Kasumi-1 (cell line): ENCODE measurements around the gene PTH2.
"Not testable (repeated sequence)": the region's sequence is repeated elsewhere in the genome, so short reads cannot be mapped to it uniquely, and the experiment has no call there.

ENCODE experiments used
- DNase-seq, 2 experiments: peaks; one replicate each; lab custom pipeline; 2025; lab: John Stamatoyannopoulos, UW

Gene PTH2, protein sequence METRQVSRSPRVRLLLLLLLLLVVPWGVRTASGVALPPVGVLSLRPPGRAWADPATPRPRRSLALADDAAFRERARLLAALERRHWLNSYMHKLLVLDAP

DNA sequence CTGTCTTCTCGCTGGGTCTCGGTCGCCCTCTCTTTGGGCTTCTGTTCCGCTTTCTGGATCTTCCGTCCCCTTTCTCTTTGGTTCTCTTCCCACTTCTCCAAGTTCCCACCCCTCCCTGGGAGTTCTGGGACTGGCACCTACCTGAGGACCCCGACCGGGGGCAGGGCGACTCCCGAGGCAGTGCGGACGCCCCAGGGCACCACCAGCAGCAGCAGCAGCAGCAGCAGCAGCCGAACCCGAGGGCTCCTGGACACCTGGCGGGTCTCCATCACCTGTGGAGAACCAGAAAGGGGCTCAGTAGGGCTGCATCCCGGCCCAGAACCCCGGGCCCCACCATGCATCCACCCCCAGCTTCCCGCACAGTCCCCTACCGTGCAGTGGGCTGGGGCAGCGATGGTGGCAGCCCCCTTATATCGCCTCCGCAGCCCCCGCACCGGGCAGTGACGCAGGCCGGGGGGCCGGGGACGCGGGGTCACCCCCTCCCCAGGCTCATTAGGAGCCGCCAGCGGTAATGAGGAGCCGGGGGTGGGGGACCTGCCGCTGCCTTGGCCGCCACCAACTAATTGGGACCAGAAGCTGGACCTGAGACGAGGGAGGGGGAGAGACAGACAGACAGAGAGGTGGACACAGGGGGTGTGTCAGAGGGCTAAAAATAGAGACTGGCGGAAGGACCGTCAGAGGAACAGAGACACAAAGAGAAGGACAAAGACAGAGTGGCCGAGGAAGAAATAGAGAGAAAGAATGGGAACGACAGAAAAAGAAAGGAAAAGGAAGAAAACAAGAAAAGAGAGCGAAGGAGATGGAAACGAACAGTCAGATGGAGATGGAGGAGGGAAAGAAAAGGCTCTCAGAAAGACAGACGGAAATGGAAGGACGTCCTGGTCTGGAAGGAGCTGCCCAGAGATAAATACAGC, at the start of gene PTH2:
Gene PTH2 (minus strand): TSS at position 371 of the 914 bp plus-strand sequence. CDS start 102 bp downstream, at position 269.
- DNase-seq: no peak

DNA sequence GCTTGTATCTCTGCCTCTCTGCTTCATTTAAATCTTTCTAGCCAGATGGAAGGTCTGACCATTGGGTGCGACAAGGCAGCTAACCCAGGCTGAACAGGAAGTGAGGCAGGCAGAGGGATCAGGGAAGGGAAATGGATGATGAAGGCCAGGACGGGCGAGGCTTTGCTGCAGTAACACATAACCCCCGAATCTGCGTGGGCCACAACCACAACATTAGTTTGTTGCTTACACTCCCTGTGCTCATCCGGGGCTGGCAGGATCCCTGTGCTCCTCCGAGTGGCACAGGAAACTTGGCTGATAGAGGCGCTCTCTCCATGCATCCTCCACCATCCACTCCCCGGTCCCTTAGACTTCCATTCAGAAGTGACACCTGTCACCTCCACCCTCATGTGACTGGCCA, 49.7 kb upstream of the PTH2 start:
- no peak for DNase-seq

DNA sequence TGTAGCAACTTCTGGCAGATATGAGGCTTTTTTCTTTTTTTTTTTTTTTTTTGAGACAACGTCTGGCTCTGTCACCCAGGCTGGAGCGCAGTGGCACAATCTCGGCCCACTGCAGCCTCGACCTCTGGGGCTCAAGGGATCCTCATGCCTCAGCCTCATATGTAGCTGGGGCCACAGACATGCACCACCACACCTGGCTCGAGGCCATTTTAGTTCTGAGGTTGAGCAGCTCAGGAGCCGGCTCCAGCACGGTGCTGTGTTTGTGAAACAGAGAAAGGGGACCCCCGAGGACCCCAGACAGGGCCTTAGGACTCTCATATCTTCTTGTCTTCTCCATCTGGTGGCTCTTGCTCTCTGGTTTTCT, 47.4 kb upstream of the PTH2 start:
- no peak for DNase-seq

DNA sequence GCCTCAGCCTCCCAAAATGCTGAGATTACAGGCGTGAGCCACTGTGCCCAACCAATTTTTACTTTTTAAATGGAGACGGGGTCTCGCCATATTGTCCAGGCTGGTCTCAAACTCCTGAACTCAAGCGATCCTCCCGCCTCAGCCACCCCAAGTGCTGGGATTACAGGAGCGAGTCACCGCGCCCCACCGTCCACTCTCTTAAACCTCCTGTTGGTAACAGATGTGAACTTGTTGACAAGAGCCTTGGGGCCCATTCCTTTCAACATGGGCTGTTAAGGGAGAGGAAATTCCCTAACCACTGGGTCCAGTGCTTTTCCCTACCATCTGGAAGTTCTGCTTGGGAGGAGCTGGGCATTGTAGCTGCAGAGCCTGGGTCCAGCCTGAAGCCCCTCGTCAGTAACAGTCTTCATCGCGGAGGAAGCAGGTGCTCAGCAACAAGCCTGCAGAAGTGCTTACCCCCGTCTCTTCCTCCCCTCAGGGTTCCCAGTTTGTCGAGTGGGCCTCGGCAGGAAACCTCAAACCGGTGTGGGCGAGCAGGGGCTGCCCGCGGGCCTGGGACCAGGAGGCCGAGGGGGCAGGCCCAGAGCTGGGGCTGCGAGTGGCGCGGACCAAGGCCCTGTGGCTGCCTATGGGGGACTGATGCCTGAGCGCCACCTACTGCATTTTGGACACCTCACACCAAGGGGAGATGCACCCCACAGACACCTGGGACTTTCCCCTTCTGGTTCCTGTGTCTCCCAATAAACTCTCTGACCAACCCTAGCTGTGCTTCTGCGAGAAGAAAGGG, 46.8 kb upstream of the PTH2 start:
- DNase-seq: peak; percentile 74 to 76

DNA sequence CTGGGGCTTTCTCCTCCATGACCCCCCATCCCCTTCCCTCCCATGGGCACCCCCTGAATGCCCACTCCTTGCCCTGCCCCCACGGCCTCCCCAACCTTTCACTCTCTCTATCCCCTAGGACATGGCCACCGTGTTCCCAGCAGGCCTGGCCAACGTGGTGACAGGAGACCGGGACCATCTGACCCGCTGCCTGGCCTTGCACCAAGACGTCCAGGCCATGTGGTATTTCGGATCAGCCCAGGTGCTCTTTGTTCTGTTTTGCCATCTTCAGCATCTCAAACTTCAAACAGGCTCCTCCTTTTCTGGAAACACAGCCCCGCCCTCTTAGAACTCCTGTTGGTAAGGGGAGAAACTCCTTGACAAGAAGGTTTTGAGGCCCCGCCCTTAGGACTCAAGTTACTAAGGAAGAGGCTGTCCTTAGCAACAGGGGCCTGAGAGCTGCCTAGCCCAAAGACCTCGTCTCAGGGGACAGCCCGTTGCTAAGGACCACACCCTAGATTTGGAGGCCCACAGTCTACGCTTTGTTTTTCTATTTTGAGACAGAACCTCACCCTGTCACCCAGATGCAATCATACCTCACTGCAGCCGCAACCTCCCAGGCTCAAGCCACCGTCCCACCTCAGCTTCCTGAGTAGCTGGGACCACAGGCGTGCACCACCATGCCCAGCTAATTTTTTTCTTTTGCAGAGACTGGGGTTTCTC, 45.7 kb upstream of the PTH2 start:
- peak; percentile 58 to 71 for DNase-seq

DNA sequence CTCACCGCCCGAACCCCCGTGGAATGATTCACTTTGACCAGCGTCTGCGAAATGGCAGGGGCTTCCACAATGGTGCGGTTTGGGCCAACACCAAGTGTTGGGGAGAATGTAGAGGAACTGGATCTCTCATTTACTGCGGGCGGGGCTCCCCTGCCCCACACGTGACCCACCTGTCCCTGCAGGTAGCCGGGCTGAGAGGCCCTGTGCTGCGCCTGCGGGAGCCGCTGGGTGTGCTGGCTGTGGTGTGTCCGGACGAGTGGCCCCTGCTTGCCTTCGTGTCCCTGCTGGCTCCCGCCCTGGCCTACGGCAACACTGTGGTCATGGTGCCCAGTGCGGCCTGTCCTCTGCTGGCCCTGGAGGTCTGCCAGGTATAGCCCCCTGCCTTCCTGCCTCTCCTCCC, 45.0 kb upstream of the PTH2 start:
- no peak for DNase-seq

DNA sequence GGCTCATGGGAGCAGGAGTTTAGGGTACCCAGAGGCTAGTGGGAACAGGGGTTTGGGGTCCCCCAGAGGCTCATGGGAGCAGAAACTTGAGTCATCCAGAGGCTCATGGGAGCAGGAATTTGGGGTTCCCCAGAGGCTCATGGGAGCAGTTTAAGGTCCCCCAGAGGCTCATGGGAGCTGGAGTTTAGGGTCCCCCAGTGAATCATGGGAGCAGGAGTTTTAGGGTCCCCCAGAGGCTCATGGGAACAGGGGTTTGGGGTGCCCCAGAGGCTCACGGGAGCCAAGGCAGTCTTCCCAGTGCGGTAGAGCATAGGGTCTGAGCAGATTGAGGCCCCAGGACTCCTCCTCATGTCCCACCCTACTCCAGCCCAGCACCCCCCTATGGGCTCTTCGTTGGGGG, 42.1 kb upstream of the PTH2 start:
- DNase-seq: no peak

DNA sequence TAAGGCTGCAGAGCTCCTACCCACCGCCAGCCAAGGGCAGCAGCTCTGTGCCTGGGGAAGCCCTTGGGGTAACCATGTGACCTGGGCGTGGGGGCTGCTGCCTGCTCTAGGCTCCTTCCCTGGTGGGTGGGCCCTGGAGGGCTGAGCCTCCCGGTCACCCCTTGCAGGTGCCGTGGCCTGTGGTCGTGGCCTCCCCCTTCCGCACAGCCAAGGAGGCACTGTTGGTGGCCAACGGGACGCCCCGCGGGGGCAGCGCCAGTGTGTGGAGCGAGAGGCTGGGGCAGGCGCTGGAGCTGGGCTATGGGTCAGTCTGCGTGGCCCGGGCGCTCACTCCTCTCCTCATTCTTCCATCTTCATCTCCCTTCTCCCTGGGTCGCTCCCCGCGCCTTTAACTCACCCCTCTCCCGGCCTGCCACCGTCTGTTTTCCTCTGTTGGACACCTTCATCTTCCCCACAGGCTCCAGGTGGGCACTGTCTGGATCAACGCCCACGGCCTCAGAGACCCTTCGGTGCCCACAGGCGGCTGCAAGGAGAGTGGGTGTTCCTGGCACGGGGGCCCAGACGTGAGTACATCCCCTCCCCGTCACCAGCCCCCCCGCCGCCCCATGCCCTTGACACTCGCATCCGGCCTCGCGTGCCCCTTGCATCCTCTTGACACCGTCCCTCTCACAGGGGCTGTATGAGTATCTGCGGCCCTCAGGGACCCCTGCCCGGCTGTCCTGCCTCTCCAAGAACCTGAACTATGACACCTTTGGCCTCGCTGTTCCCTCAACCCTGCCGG, 40.9 kb upstream of the PTH2 start:
- DNase-seq: no peak

DNA sequence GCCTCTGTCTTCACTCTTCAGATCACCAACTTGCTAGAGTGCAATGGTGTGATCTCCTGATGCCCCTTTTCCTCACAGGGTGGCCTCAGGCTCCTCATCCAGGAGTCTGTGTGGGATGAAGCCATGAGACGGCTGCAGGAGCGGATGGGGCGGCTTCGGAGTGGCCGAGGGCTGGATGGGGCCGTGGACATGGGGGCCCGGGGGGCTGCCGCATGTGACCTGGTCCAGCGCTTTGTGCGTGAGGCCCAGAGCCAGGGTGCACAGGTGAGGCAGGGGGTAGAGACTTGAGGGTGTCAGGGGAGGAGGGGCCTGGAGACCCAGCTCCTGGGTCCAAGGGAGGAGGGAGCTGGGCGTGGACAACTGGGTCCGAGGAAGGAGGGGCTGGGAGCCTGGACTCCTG, 39.3 kb upstream of the PTH2 start:
- DNase-seq: no peak

DNA sequence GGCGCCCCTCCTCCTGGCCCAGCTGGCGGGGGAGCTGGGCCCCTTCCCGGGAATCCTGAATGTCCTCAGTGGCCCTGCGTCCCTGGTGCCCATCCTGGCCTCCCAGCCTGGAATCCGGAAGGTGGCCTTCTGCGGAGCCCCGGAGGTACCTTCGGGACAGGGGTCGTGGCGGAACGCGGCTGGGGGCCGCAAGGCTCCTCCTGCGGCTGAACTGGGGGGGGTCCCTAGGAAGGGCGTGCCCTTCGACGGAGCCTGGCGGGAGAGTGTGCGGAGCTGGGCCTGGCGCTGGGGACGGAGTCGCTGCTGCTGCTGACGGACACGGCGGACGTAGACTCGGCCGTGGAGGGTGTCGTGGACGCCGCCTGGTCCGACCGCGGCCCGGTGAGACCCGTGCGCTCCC, 38.4 kb upstream of the PTH2 start:
- DNase-seq: no peak

DNA sequence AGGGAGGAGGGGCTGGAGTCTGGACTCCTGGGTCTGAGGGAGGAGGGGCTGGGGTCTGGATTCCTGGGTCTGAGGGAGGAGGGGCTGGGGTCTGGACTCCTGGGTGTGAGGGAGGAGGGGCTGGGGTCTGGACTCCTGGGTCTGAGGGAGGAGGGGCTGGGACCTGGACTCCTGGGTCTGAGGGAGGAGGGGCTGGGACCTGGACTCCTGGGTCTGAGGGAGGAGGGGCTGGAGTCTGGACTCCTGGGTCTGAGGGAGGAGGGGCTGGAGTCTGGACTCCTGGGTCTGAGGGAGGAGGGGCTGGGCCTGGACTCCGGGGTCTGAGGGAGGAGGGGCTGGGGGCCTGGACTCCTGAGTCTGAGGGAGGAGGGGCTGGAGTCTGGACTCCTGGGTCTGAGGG, 37.9 kb upstream of the PTH2 start:
- not testable (repeated sequence) for DNase-seq

DNA sequence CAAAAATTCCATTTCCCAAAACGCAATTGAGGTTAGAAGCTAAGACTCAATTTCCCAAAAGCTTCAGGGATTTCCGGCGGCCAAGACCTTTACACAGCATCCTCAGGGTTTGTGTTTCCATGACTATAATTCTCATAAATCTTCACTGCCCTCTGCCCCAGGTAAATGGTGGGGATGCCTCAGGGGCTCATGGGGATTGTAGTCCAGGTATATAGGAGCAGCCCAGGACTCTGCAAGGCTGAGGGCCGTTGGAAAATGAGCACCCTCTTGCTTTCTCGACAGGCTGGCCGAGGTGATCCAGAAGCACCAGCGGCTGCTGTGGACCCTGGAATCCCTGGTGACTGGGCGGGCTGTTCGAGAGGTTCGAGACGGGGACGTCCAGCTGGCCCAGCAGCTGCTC, 36.1 kb upstream of the PTH2 start:
- DNase-seq: no peak

DNA sequence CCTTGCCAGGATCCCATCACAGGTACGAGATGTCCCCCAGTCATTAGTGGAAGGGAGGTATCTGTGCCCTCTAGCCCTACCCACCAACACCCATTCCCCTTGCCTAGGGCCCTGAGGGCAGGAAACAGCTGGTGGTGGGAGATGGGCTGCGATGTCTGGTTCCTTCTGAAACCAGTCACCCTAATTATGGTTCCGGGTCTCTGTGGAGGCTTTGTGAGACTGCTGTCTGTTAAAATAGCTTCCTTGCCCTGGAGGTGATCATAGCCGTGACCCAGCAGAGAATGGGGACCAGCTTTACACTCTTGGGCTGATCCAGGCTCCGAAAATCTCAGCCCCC, 35.3 kb upstream of the PTH2 start:
- no peak for DNase-seq

DNA sequence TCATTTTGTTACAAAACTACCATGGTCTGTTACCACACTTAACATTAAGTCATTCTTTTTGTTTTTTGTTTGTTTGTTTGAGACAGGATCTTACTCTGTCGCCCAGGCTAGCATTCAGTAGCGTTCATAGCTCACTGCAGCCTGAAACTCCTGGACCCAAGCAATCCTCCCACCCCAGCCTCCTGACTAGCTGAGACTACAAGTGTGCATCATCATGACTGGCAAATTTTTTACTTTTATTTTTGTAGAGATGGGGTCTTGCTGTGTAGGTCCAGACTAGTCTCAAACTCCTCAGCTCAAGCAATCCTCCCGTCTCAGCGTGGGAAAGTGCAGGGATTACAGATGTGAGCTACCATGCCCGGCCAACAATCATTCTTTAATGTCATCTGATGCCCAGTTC, 33.1 kb upstream of the PTH2 start:
- DNase-seq: no peak

DNA sequence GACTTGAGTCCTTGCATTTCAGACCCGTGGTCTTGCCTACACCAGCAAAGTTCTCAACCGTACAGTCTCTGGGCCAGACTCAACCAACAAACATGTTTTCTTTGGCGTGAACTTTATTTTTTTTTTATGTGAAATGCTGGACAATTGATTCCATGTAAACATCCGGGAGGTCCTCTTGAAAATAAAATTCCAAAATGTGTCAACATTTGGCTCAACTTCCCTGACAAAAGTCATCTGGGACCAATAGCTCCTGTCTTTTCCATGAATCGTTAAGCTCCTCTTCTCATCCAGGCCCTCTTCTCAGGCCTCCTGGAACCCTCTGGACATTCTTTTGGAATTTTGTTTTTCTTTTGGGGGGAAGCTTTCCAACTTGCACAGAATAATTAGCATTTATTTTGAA, 32.5 kb upstream of the PTH2 start:
- no peak for DNase-seq

DNA sequence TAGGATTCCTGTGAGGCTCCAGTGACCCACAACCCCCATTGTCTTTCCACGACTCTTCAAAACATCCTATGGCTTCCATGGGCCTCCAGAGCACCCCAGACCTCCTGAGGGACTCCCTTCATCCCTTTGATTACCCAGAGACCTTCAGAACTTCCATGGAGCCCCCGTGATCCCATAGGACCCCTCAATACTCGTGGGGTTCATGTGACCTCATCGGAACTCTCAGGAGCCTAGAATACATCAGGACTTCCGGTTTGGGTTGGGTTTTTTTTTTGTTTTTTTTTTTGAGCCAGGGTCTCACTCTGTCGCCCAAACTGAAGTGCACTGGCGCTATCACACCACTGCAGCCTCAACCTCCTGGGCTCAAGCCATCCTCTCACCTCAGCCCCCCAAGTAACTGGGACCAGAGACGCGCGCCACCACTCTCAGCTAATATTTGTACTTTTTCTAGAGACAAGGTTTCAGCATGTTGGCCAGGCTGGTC, 30.6 kb upstream of the PTH2 start:
- DNase-seq: no peak

DNA sequence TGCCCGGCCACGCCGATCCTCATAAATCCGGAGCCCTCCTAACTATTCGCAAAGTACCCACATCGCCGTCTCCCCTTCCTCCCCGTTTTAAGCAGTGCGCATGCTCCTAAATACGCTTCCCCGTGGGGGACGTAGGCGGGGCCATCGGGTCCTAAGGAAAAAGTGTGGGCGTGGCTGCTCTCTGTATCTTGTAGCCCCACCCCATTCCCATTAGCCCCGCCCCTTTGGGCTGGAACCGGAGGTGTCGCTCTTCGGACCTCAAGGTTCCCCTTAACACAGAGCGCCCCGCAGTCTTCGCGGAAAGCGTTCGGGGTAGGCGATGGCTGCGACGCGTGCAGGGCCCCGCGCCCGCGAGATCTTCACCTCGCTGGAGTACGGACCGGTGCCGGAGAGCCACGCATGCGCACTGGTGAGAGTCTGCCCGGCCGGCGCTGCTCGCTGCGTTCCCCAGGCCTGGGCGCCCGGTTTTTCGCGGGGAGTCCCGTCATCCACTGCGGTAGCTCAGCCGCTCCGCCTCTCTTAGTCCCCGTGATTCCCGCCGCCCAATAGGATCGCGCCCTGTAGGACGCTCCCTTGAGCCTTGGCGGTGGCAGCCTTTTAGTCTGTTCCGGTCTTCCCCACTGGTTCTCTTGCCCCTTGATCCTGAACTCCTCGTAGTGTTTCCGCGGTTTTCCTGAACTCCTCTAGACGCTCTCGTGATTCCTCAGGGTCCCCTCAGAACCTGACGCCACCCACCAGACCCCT, 29.9 kb upstream of the PTH2 start, which contains the start of gene ALDH16A1:
Gene ALDH16A1 (plus strand): TSS at position 213 of the 744 bp plus-strand sequence. CDS start 107 bp downstream, at position 320.
- peak; percentile 96 to 97 for DNase-seq

DNA sequence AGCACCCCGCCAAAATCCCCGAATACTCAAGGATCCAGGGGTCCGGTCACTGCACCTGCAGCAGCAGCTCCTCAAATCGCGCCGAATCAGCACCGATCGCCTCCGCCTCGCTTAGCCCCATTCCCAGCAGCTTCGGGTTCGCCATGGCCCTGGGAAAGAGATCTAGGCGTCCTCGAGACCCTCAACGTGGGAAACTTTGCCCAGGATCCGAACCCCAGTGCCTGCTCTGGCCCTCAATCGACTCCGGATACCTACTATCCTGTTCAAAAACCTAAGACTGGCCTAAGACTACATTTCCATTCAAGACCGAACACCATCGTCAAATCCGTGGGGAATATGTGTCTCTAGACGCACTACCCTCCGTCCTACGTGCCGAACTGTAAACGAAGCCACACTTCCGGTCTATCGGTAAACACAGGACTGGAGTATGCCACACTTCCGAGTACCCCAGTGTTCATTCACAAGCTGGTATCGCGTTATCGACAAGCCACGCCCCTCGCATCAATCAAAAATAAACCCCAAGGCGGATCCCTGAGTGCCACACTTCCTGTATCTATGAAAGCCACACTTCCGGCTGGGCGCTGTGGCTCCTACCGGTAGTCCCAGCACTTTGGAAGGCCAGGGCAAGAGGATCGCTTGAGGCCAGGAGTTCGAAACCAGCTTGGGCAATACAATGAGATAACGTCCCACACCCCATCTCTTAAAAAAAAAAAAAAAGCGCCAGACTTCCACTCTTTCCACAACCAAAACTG, 28.4 kb upstream of the PTH2 start, which contains the start of gene PIH1D1:
Gene PIH1D1 (minus strand): TSS at position 385 of the 752 bp plus-strand sequence. CDS start 240 bp downstream, at position 145.
- peak; percentile 99 to 100 for DNase-seq

DNA sequence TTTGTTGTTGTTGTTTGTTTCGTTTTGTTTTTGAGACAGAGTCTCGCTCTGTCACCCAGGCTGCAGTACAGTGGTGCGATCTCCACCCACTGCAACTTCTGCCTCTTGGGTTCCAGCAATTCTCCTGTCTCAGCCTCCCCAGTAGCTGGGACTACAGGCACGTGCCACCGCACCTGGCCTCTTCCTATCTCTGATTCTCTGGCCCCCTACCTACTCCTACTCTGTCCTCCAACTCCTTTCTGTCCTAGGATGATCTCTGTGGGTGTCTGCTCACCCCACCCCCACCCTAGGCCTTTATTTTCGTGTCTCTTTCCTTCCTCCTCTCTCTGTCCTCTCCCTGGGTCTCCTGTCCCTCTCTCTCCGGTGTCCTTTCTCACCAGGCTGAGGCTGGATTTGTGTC, 27.2 kb upstream of the PTH2 start:
- no peak for DNase-seq

DNA sequence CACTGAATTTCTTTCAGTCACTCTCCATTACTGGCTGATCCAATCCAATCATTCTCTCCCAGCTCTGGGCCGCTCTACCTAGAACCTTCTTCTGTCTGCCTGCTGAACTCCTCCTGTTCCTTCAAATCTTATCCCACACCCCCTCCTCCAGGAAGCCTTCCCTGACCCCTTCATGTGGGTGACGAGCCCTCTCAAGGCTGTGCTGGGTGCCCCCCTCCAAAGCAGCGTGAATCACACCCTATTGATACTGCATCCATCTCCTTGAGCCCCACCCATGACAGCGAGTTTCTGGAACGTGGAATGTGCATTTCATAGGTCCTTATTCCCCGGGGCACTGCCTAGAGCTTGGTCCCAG, 25.2 kb upstream of the PTH2 start:
- DNase-seq: no peak
